ENCODE data around the gene RSPH4A. TPM values are rescaled to one million over a fixed set of nuclear protein-coding genes. Genes with fewer than 3 reads are reported as not detected.

RSPH4A gene
- total and polyA plus RNA-seq, 10 donors = 0.17 to 1.8 (median 0.63) TPM

DNA sequence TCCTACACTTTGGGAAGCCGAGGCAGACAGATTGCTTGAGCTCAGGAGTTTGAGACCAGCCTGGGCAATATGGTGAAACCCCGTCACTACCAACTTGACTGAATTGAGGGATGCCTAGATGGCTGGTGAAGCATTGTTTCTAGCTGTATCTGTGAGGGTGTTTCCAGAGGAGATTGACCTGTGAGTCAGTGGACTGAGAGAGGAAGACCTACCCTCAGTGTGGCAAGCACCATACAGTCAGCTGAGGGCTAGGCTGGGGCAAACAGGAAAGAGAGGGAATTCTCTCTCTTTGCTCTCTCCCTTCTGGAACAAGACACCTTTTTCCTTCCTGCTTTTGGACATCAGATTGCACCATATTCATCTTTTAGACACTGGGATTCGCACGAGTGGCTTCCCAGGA, 56.0 kb downstream of the RSPH4A start:
- peaks cover 5 to 13% (median 10%) of the 10 kb centered on the region in 6 donors for H3K4me1 ChIP-seq
- DNase-seq = no peak
- H3K9me3 ChIP-seq = no peaks in the 10 kb centered on the region
- intact Hi-C loops (cut with DNase I; ENCODE audit: low total_unique reads) = no loop called here
- WGBS, 5 donors = 84 to 99% (median 94%) methylated on average over 4 of the region's 4 CpGs
- TF ChIP-seq, protein P1, sequence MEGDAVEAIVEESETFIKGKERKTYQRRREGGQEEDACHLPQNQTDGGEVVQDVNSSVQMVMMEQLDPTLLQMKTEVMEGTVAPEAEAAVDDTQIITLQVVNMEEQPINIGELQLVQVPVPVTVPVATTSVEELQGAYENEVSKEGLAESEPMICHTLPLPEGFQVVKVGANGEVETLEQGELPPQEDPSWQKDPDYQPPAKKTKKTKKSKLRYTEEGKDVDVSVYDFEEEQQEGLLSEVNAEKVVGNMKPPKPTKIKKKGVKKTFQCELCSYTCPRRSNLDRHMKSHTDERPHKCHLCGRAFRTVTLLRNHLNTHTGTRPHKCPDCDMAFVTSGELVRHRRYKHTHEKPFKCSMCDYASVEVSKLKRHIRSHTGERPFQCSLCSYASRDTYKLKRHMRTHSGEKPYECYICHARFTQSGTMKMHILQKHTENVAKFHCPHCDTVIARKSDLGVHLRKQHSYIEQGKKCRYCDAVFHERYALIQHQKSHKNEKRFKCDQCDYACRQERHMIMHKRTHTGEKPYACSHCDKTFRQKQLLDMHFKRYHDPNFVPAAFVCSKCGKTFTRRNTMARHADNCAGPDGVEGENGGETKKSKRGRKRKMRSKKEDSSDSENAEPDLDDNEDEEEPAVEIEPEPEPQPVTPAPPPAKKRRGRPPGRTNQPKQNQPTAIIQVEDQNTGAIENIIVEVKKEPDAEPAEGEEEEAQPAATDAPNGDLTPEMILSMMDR (IDR thresholded peaks at IDR 0.05 in 8 of 11, conservative IDR thresholded peaks at IDR 0.05 in 3 of 11) = no peak
- TF ChIP-seq POLR2A (IDR thresholded peaks at IDR 0.05) (no peak), POLR2AphosphoS5 (IDR thresholded peaks at IDR 0.05) (no peak)
- H3K27ac ChIP-seq = no peak overlapping the region
- H3K36me3 ChIP-seq = no peaks in the 10 kb centered on the region
- H3K4me3 ChIP-seq = no peak overlapping the region
- H3K27me3 ChIP-seq (replicated peaks in 1 of 7) = no peaks in the 10 kb centered on the region

DNA sequence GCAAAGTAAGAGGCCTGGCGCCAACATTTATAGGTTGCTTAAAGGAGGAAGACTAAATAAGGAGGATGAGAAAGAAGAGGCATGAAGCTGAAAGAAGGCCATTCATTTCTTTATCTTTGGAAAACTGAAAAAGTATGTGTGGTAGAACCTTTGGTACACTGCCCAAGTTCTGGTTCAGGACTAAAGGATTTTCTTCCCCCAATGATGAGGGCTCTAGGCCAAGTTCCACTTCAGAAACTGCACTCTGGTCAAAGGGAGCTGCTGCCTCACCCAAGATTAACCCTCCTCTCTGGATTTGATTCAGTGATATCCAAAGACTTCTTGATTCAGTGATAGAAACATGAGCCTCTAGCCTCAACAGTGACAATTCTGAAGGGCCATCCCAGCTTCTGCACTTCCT, 59.7 kb downstream of the RSPH4A start:
- Histone ChIP-seq H3K4me1 (peaks cover 0 to 10% (median 7%) of the 10 kb centered on the region in 6 donors), H3K4me3 (no peak overlapping the region), H3K36me3 (no peaks in the 10 kb centered on the region), H3K27ac (no peak overlapping the region), H3K27me3 (replicated peaks in 1 of 7) (no peaks in the 10 kb centered on the region), H3K9me3 (no peaks in the 10 kb centered on the region)
- TF ChIP-seq, protein P1 (IDR thresholded peaks at IDR 0.05 in 8 of 11, conservative IDR thresholded peaks at IDR 0.05 in 3 of 11) = no peak
- TF ChIP-seq POLR2AphosphoS5 (IDR thresholded peaks at IDR 0.05) (no peak), POLR2A (IDR thresholded peaks at IDR 0.05) (no peak)
- no peak for DNase-seq
- 93 to 100% (median 96%) methylated on average over 1 of the region's 1 CpG for WGBS, 5 donors
- intact Hi-C loops (cut with DNase I; ENCODE audit: low total_unique reads) = no loop called here

DNA sequence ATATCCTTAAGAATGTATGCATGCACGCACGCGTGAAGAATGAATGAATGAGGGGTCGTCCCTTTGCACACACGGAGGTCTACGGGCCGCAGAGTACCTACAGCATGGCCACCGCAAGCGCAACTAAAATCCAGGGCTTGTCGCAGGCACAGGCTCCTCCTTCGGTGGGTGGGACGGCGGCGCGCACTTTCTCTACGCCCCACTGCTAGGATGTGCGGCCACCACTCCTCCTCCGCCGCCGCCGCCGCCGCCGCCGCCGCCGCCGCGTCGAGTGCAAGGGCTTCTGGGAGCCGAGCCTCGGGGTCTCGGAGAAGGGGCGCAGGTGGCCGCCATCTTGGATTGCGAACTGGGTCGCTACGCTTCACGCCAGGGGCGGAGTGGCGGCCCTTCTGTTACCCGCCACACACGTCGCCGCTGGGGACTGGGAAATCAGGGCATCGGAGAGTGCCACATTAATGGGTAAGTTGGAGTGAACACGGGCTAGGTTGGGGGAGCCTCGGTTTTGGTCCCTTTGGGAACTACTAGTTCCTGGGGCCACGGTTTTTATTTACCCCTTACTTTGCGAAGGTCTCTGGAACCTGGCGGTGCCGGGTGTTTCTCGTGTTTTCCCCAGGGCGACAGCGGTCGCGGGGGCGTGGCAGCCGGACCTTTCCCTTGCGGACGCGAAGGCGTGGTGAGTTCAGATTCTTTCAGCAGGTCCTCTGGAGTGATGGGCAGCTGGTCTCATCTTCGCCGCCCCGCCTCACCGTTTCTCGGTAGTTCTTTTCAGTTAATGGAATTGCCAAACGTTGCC, 64.8 kb downstream of the RSPH4A start, which contains the start of gene KPNA5:
Gene KPNA5 (plus strand): TSS at position 332 of the 793 bp plus-strand sequence. CDS start 124 bp downstream, at position 456.
- Histone ChIP-seq H3K9me3 (peaks cover 0 to 4% (median 0%) of the 10 kb centered on the region in 8 donors), H3K27ac (peak within 1 kb of the TSS; percentile 72 to 96 (median 96)), H3K4me1 (peaks cover 9 to 49% (median 29%) of the 10 kb centered on the region in 6 donors), H3K4me3 (peak within 1 kb of the TSS; percentile 55 to 90 (median 72)), H3K36me3 (peaks cover 0 to 15% (median 0%) of the 10 kb centered on the region in 6 donors), H3K27me3 (replicated peaks in 1 of 7) (no peaks in the 10 kb centered on the region)
- peak in 1 of 3 donors; percentile 42 for TF ChIP-seq POLR2A (IDR thresholded peaks at IDR 0.05)
- TF ChIP-seq, protein P1 (IDR thresholded peaks at IDR 0.05 in 8 of 11, conservative IDR thresholded peaks at IDR 0.05 in 3 of 11) = peak in 3 of 11 experiments; percentile 10 to 36 (median 26)
- peak; percentile 88 to 94 (median 93) for TF ChIP-seq POLR2AphosphoS5 (IDR thresholded peaks at IDR 0.05)
- intact Hi-C loops (cut with DNase I; ENCODE audit: low total_unique reads) = no loop called here
- DNase-seq = peak; percentile 98
- WGBS, 5 donors = 0 to 1% (median 1%) methylated on average over 55 to 69 of the region's 69 CpGs

DNA sequence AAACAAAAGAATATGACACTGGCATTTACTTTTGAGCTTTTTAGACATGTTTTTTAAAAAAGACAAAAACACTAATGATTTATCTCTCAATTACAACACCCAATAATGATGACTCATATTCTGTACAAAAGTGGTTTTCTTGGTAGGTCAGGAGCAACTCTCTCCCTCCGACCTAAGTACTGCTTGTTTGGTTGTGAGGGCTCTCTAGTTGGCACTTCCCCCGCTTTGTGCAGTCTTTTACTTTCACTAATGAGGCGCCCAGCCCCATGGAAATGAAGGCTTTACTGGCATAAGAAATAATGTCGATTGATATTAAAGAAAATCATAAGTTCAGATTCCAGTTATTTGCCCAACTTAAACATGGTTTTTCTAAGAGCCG, 66.0 kb downstream of the RSPH4A start:
- Histone ChIP-seq H3K36me3 (peaks cover 0 to 16% (median 0%) of the 10 kb centered on the region in 6 donors), H3K27me3 (replicated peaks in 1 of 7) (no peaks in the 10 kb centered on the region), H3K4me1 (peaks cover 9 to 61% (median 34%) of the 10 kb centered on the region in 6 donors), H3K27ac (peak overlapping the region; percentile 43 to 96 (median 96)), H3K9me3 (peaks cover 0 to 4% (median 0%) of the 10 kb centered on the region in 8 donors), H3K4me3 (peak overlapping the region; percentile 55 to 90 (median 72))
- TF ChIP-seq POLR2AphosphoS5 (IDR thresholded peaks at IDR 0.05) = peak in 1 of 3 donors; percentile 30
- TF ChIP-seq, protein P1 (IDR thresholded peaks at IDR 0.05 in 8 of 11, conservative IDR thresholded peaks at IDR 0.05 in 3 of 11) = no peak
- DNase-seq = no peak
- intact Hi-C loops (cut with DNase I; ENCODE audit: low total_unique reads) = no loop called here
- 24 to 42% (median 26%) methylated on average over 5 of the region's 5 CpGs for WGBS, 5 donors
